ENCODE data around the gene PARD3. TPM values are rescaled to one million over a fixed set of nuclear protein-coding genes. Genes with fewer than 3 reads are reported as not detected.

The PARD3 gene
- total RNA-seq, 6 donors from 2014 or later: 30.6 to 108 (median 50.6) TPM

DNA sequence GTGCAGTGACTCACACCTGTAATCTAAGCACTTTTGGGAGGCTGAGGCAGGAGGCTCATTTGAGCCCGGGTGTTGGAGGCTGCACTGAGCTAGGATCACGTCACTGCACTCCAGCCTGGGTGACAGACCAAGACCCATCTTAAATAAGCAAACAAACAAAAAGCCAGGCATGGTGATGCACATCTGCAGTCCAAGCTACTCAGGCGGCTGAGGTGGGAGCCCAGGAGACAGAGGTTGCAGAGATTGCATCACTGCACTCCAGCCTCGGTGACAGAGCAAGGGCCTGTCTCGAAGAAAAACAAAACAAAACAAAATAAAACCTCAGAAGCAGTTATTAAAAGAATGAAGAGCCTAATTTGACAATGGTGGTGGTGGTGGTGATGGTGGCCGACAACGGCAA lies 132.5 kb downstream of the PARD3 start:
- Histone ChIP-seq H3K36me3 (no peaks in the 10 kb centered on the region), H3K4me1 (peaks cover 0 to 4% (median 1%) of the 10 kb centered on the region in 4 donors), H3K9me3 (no peaks in the 10 kb centered on the region), H3K4me3 (no peak overlapping the region), H3K27me3 (no peaks in the 10 kb centered on the region), H3K27ac (no peak overlapping the region)
- DNase-seq (no peak), ATAC-seq (ENCODE audit: low FRiP score in 2 of 2) (no peak)
- no peak for TF ChIP-seq EP300 (IDR thresholded peaks at IDR 0.05)
- no peak for TF ChIP-seq POLR2A (IDR thresholded peaks at IDR 0.05)
- no peak for TF ChIP-seq POLR2AphosphoS5 (IDR thresholded peaks at IDR 0.05)
- TF ChIP-seq, protein P1, sequence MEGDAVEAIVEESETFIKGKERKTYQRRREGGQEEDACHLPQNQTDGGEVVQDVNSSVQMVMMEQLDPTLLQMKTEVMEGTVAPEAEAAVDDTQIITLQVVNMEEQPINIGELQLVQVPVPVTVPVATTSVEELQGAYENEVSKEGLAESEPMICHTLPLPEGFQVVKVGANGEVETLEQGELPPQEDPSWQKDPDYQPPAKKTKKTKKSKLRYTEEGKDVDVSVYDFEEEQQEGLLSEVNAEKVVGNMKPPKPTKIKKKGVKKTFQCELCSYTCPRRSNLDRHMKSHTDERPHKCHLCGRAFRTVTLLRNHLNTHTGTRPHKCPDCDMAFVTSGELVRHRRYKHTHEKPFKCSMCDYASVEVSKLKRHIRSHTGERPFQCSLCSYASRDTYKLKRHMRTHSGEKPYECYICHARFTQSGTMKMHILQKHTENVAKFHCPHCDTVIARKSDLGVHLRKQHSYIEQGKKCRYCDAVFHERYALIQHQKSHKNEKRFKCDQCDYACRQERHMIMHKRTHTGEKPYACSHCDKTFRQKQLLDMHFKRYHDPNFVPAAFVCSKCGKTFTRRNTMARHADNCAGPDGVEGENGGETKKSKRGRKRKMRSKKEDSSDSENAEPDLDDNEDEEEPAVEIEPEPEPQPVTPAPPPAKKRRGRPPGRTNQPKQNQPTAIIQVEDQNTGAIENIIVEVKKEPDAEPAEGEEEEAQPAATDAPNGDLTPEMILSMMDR (IDR thresholded peaks at IDR 0.05): no peak
- 89 to 92% methylated on average over 7 of the region's 7 CpGs for WGBS, 2 donors

- Histone ChIP-seq H3K36me3 (no peaks in the 10 kb centered on the region), H3K4me3 (no peak overlapping the region), H3K9me3 (no peaks in the 10 kb centered on the region), H3K4me1 (peaks cover 0 to 3% (median under 1%) of the 10 kb centered on the region in 4 donors), H3K27ac (no peak overlapping the region), H3K27me3 (no peaks in the 10 kb centered on the region)
- no peak for ATAC-seq (ENCODE audit: low FRiP score in 2 of 2)
- TF ChIP-seq POLR2AphosphoS5 (IDR thresholded peaks at IDR 0.05) (no peak), EP300 (IDR thresholded peaks at IDR 0.05) (no peak), POLR2A (IDR thresholded peaks at IDR 0.05) (no peak)
- TF ChIP-seq, protein P1 (IDR thresholded peaks at IDR 0.05): no peak
- WGBS, 2 donors: 70 to 82% methylated on average over 5 of the region's 5 CpGs
- DNase-seq: no peak
Observed at GRCh38 chr10:34681933-34682332, 133.2 kb downstream of the PARD3 start.

- no peak for DNase-seq
- Histone ChIP-seq H3K4me3 (no peak overlapping the region), H3K9me3 (no peaks in the 10 kb centered on the region), H3K4me1 (peaks cover 0 to 4% (median 3%) of the 10 kb centered on the region in 4 donors), H3K27me3 (no peaks in the 10 kb centered on the region), H3K36me3 (no peaks in the 10 kb centered on the region), H3K27ac (no peak overlapping the region)
- WGBS, 2 donors: 83 to 88% methylated on average over 8 of the region's 8 CpGs
- TF ChIP-seq POLR2A (IDR thresholded peaks at IDR 0.05) (no peak), POLR2AphosphoS5 (IDR thresholded peaks at IDR 0.05) (no peak), EP300 (IDR thresholded peaks at IDR 0.05) (no peak)
- TF ChIP-seq, protein P1 (IDR thresholded peaks at IDR 0.05): no peak
- ATAC-seq (ENCODE audit: low FRiP score in 2 of 2): peak in 1 of 2 donors; percentile 22
Observed at GRCh38 chr10:34679177-34679576, 135.9 kb downstream of the PARD3 start.

- WGBS, 2 donors: 87 to 89% methylated on average over 4 of the region's 4 CpGs
- Histone ChIP-seq H3K27ac (no peak overlapping the region), H3K27me3 (no peaks in the 10 kb centered on the region), H3K4me1 (peaks cover 8 to 15% (median 10%) of the 10 kb centered on the region in 4 donors), H3K36me3 (no peaks in the 10 kb centered on the region), H3K4me3 (no peak overlapping the region), H3K9me3 (no peaks in the 10 kb centered on the region)
- DNase-seq (no peak), ATAC-seq (ENCODE audit: low FRiP score in 2 of 2) (no peak)
- TF ChIP-seq POLR2A (IDR thresholded peaks at IDR 0.05) (no peak), EP300 (IDR thresholded peaks at IDR 0.05) (no peak)
Observed at GRCh38 chr10:34677591-34677990, 137.5 kb downstream of the PARD3 start.

GRCh38 chr10:34677132-34677531 lies 138.0 kb downstream of the PARD3 start:
- H3K36me3 ChIP-seq: no peaks in the 10 kb centered on the region
- TF ChIP-seq POLR2A (IDR thresholded peaks at IDR 0.05) (no peak), POLR2AphosphoS5 (IDR thresholded peaks at IDR 0.05) (no peak), EP300 (IDR thresholded peaks at IDR 0.05) (no peak)
- TF ChIP-seq, protein P1 (IDR thresholded peaks at IDR 0.05): no peak
- DNase-seq (no peak), ATAC-seq (ENCODE audit: low FRiP score in 2 of 2) (no peak)
- peaks cover 8 to 15% (median 10%) of the 10 kb centered on the region in 4 donors for H3K4me1 ChIP-seq
- no peaks in the 10 kb centered on the region for H3K27me3 ChIP-seq
- no peaks in the 10 kb centered on the region for H3K9me3 ChIP-seq
- H3K4me3 ChIP-seq: no peak overlapping the region
- H3K27ac ChIP-seq: no peak overlapping the region
